ENCODE measurements around the gene SPATA16.
A peak's percentile ranks its signal among the peaks of the same experiment; 100 is the strongest.

The SPATA16 gene

DNA sequence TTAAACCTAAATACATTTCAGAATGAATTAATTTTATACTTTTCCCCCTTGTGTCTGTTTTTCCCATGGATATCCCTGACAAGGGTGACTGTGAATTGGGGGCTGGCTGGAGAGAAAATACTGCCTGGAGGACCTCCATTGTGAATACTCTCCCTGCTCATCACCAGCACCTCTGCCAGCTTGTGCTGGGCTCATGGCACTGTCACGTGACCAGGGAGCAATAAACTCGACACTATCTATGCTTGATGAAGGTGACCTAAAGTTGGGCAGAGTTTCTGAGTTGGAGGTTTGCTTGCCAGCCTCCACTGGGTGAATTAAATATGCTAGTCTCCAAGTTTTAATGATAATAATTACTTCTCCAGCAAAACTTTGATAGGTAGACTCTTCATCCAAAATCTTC is 189.5 kb downstream of the SPATA16 start:
- no peak for DNase-seq (ENCODE audit: low read depth)

DNA sequence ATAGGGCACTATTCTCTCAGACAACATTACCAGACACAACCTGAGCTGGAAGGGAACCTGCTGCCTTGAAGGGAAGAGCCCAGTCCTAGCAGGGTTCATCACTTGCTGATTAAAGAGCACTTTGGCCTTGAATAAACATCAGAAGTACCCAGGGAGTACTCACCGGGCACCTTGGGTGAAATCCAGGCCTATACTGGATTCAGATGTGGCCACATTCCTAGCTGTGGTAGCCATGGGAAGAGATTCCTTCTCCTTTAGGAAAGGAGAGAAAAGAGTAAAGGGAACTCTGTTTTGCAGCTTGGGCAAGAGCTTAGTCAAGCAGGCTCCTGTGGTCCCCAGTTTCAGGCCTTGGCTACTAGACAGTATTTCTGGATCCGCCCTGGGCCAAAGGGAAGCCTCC is 195.0 kb downstream of the SPATA16 start:
- DNase-seq (ENCODE audit: low read depth): no peak

DNA sequence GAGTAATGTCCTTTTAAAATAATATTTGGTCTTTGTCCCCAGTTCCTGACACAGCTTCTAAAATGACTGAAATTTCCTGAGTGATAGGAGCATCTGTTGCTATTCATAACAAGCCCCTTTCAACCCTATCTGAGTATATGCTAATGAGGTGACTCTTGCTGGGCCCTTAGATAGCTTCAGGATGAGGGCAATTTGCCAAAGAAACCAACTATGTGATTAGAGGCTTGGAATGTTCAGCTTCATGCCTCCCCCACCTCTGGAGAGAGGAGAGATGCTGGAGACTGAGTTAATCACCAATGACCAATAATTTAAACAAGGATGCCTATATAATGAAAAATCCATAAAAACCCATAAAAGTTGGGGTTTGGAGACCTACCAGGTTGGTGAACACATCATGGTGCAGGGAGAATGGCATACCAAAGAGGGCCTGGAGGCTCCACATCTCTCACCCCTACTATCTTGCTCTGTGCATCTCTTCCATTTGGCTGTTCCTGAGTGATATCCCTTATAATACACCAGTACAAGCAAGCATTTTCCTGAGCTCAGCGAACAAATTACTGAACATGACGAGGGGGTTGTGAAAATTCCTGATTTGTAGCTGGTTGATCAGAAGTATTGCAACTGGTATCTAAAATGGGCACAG is 201.3 kb downstream of the SPATA16 start:
- DNase-seq (ENCODE audit: low read depth): peak; percentile 55

DNA sequence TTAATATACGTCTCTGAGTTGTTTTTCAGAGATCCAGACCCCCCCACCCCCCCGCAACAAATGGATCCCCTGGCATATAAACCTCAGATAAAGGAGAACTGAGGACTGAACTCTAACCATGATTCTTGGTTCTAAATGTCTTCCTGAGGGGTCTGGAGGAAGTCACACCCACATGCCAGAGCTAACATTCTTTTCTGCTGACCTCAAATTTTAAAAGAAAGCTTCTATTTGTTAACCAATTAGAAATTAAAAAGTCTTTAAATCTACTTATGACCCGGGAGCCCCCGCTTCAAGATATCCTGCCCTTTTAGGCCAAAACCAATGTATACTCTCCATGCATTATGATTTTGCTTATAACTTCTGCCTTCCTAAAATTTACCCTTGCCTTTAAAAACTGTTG is 202.2 kb downstream of the SPATA16 start:
- DNase-seq (ENCODE audit: low read depth): no peak

DNA sequence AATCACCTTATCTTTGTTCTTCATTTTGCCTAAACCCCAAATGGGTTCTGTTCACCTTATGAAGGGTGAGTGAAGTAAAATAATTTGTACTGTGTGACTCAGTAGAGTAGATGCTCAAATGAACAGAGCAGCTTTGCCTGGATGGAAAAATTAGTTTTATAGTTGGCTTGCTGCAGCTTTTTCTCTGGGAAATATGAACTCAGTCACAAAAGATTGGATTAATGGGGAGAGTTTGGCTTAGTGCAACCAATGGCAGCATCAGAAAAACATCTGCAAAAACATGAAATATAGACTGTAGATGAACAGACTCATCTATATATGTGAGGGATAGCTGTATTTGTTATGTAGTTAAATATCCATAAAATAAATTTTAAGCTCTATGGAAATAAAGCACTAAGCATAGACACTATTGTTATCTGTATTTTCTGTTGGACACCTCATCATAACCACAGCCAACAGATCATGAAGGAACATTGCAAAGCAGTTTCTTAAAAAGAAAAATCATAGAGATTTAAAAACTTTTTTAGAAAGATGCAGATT is 209.2 kb downstream of the SPATA16 start:
- DNase-seq (ENCODE audit: low read depth): no peak

DNA sequence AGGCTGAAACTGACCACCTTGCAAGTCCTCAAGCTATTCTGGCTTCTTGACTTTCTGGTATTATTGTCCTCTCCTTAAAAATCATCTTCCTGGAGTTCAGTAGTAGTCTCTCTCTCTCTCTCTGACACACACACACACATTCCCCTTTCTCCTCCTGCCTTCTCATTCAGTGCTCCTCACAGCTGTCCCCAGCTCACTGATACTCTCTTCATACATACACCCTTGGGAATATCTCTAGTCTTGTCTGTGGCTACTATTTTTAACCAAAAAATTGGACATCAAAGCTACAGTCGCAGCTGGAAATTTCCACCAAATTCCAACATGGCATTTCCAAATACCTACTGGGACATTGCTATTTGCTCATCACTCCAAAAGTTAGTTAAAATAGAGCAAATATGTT is 211.6 kb downstream of the SPATA16 start:
- DNase-seq (ENCODE audit: low read depth): no peak

DNA sequence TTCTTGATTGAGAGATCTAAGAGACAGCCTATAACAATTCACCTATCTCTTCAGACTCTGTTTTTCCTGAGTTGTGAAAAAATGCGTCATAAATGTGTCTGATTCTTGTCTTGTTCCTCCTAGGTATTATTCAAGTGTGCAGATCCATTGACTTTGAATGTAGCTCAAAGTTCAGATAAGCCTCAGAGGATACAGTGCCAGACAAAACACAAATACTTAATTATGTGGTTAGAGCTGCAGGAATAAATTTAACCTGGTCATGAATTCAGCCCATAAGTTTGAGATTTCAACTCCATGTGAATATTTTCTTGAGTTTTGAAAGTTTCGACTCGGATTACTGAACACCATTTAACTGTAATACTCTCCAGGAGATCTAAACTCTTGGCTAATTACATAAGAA is 216.5 kb downstream of the SPATA16 start:
- DNase-seq (ENCODE audit: low read depth): no peak

DNA sequence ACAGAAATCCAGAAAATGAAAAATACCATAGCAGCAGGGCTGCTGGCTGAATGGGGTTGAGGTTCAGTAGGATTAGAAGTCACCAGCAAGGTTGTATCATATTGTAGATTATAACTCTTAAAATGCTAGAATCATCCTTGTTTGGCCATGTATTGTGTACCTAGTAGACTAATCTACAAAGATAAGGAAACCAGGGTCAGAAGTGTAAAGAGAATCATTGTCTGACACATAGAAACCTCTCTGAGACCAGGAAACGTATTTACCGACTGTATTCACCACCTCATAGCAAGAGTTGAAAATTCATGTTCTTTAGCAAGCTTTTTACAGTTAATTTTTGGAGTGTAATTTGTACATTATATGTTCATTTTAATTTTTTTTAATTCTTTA is 221.7 kb downstream of the SPATA16 start:
- DNase-seq (ENCODE audit: low read depth): no peak

DNA sequence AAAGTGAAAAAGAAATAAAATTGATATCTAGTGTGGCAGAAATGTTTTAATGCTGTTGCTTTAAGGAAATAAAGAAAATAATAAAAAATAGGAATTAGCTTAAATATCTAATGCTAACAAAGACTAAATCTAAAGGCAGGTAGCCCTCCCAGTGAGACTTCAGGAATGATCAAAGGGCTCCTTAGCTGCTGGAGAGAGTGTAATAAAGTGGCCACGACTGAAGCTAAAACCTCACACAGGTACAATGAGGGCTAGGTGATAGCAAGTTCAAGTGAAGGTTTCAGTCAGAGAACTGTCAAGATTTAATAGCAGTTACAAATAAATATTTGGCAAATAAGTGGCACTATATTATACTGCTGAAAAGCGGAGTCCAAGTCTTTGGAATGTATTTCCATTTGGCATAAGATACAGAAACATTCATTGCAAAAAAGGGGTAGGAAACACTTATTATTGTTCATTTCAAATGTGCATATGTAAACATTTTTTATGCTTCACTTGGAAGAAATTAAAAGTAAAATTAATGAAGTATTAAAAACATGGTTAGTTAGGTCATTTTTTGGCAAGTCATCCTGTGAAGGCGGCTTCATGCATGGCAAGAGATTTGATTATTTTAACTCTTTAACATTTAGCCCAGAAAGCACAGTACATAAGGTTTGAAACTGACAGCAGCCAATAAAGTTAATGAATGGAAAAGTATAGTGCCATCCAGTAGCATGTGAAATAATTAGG is 222.3 kb downstream of the SPATA16 start:
- DNase-seq (ENCODE audit: low read depth): no peak

DNA sequence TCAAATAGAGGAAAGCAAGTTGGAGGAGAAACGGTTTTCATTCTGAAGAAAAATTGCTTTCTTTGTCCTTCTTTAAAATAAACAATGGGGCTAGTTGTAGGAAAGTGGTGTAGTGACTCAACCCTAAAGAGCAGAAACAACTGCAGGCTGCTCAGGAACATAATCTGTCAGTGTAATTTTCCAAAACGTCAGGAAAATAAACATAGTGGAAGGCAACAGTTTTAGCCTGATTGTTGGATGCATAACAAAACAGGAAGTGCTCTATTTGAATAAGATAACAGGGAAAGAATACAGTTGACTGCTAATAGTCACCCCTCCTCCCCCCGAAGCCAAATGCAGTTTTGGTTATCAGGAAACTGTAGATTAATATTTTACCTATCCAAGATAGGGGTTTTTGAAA is 222.9 kb downstream of the SPATA16 start:
- peak; percentile 48 for DNase-seq (ENCODE audit: low read depth)

DNA sequence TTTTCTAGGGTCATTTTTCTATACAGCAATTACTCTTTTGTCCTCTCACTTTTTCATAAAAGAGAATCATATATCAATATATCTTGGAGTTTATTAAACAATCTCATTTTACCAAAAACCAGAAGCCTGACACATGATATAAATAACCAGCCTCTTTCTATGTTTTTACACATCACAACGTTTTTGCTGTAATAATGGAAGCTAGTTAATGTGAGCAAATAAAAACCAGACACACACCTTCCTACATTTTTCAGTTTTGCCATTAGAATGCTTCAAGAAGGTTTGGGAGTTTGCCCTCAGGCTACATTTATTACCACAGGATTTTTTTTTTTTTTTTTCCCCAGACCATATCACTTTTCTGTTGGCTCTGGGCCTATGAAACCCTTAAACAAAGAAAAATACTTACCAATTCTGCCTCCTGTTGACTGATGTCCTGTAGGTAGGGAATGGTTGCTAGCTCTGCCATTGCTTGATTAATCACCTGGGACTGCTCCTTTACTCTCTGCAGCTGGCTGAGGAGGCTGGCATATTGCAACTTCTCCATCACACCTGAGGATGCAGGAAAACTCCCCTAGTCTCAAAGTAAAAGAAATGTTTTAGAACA is 225.0 kb downstream of the SPATA16 start:
- DNase-seq (ENCODE audit: low read depth): no peak

DNA sequence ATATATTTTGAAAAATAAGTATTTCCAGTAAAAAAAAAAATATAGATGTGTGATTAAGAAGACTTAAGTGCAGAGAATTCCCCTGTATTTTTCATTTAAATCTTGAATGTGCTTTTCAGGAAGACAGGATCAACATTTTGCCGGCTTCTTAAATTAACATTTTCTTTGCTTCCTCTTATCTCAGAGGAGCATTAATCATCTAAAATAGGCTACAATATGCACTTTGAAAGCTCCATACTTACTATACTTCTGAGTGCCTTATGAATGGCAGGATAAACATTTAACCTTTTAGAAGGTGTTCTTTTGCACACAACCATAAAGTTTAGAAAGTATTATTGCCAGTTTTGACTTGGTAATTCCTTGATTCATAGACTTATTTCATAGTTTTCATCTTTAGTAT is 226.2 kb downstream of the SPATA16 start:
- no peak for DNase-seq (ENCODE audit: low read depth)

DNA sequence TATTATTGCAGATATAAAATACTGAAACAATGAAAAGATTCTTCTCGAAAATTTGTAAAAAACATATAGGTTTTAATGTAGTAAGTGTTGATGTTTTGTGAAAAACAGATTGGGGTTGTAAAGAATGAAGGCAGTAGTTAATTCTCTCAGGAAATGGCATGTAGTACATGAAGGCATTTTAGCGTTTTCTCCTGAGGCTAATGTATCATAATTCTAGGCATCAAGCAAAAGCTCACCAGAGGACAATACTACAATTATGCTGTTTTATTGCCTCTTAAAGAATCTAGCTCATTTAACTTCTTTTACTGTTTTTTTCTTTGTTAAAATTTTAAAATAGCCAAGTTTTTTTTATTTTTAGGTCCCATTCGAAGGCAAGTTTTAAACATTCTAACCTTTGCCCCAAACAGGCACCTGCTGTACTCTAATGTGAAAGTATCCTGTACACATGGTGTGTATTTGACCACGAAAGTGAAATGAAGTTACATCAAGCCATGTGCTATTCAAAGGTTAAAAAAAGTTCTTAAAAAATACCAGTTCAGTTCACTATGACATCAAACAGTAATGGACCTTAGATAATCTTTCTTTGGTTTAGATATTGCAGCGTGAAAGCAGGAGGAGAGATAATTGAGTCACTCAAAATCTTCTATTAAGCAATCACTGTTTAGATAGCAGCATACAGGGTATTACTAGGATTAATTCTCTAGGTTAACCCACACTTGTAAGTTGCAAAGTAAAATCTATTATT is 227.0 kb downstream of the SPATA16 start:
- no peak for DNase-seq (ENCODE audit: low read depth)

DNA sequence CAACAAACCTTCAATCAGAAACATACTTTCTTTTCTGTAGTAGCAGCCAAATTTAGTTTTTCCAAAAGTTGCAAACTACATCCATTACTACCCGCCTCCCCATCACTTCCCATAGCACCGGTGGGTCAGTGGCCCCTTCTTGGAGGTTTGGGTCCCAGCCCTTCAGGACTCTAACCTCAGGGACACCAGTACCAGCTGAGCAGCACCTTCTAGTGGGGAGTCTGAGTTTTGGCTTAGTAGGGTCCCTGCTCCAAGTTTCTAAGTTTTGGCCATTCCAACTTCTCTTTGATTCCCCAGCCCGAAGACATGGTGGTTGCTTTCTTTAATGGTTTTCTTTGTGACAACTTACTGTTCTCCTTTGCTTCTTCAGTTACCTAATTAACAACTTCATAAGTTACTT is 229.9 kb downstream of the SPATA16 start:
- no peak for DNase-seq (ENCODE audit: low read depth)

DNA sequence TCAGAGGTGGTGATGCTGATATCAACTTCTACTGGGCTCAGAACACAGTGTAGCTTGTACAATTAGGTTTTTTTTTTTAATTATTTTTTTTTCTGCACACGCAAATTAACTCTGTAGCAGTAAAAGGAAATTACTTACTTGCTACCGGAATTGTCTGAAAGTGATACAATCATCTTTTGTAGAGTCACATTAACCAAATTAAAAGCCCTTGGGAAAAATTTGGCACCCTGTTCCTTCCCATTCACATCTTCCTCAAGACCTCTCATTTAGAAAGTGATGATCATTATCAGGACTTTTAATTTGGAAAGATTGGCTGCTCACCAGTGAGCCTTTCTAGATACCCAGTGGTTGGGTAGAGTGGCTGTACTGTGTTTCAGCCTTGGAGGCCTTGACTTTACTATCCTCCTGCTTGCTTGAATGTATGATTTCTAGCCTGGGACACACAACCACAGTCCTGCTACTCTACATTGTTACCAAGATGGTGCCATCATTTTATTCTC is 232.2 kb downstream of the SPATA16 start:
- DNase-seq (ENCODE audit: low read depth): no peak

DNA sequence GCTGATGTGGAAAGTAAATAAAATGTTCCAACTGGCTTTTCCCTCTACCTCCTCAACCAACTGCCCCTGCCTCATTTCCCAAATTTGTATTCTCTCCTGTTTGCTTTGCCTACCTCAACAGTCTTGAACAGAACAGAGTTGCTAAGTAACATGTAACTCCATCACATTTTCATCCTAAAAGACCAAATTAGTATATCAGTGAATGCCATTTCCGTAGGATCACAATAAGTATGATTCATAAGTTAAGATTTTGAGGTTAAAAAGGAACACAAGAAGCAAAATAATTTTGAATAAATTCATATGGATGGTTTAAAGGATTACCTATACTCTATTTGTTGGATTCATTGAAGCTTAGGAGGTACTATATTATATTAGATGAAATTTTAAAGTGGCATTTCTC is 235.6 kb downstream of the SPATA16 start:
- peak; percentile 20 for DNase-seq (ENCODE audit: low read depth)

DNA sequence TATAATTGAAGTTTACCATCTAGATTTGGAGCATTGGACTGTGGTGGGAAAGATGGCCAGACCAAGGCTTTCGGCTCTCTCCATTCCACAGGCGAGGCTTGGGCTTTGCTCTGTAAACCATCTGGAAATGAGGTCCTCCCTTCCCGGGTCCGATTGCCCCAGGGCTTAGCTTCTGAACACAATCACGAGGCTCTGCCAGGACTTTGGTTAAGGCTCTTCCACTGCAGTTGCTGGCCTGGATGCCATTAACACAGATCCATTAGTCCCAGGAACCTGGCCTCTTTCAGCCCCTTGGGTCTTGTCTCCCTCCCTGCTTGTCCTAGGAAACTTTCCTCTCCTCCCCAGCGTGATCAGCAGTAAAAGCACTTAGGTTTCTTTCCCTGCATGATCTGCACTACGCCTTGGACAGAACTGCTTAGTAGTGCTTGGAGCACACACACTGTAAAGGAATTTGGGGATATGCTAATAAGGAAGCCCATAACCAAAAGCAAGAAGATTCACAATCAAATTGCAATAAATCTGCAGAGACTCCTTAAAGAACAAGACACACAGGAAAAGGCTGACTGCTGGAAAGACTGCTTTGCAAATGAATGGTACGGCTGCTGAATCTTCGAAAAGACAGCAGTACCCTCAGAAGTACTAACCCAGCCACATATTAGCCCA is 236.2 kb downstream of the SPATA16 start:
- peak; percentile 36 for DNase-seq (ENCODE audit: low read depth)

DNA sequence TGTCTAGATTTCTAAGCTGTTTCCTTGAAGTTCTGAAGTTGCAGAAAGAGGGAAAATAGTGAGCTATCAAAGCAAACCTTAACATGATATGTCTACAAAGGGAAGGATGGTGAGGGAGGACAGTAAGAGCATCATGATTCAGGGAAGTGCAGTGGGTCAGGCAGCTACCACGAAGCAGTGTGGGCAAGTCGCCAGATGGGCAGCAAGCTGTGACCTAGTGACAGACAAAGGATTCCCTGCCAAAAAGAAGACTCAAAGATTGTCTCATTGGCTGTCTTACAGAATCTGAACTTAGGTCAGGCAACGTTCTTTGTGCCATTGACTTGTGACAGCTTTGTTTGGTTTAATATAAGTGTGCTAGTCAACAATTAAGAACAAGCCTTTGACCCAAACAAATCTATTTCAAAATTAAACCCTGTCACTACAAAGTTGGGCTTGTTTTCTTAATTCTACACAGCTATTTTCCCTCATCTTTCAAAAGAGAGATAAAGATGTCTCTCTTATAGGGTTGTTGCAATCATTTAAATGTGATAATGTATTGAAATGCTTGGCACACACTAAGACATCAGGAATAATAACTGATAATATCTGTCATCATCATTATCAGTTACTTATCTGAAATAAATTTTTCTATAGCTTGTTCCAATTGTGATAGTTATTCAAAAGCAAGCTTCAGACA is 237.3 kb downstream of the SPATA16 start:
- DNase-seq (ENCODE audit: low read depth): no peak

DNA sequence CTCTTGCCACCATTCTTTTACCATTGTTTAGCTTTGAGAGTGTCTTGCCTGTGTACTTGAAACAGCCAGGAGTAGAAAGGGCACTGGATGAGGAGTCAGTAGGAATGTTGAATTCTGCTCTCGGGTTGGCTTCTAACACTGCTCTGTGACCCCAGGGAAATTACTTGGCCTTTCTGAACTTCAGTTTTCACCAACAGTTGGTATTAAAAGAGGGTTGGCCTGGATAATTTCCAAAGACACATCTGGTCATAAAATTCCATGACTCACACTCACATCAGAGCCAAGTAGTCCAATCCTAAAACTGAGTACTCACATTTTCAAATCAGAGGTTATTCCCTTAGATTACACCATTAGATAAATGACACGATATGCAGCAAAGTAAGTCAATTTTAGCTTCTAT is 248.9 kb downstream of the SPATA16 start:
- DNase-seq (ENCODE audit: low read depth): peak; percentile 62

DNA sequence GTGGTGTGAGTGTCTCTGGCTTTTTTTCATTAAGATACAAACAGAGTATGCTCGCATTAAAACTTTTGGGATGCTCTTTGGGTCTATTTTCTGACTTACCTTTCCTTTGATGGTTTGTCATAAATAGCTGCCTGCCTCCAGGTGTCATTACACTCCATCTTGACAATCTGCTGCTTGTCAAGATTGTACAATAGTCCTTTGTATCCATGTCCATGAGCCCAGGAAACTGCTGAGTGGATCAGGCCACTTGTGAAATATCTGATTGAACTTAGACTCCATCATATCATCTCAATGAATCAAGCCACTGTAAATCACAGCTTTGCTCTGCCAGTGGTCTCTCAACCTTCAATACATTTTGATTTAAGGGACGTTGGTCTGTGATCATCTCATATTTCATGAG is 255.3 kb downstream of the SPATA16 start:
- no peak for DNase-seq (ENCODE audit: low read depth)

DNA sequence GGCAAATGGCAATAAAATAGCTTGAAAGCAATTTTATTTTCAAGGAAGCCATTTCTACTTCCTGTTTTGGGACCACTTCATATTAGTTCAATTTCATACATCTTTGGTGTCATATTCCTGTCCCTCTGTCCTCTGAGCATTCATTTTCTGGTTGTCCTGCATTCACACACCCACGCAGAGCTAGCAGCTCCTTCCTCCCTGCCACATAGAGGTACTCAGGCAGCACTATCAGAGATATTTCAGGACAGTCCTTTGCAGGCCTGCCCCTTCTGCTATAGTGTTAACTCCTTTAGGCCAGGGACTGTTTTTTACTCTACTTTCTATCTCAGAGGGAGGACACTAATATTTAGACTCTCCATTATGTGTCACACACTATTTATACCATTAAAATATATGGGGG is 258.5 kb downstream of the SPATA16 start:
- no peak for DNase-seq (ENCODE audit: low read depth)
